Cerebellar cortex (tissue), 1 donor: ENCODE data around the gene UQCRC2.
"Not testable (repeated sequence)": the region's sequence is repeated elsewhere in the genome, so short reads cannot be mapped to it uniquely, and the experiment has no call there.

Experiments
- DNase-seq: peaks from one replicate; pipeline ENCODE4 v3.0.0-alpha.2; 2015; ENCODE audit warnings: low spot score

Gene UQCRC2

GRCh38 chr16:22010902-22011301, 57.7 kb downstream of the UQCRC2 start:
- DNase-seq: no peak

DNA sequence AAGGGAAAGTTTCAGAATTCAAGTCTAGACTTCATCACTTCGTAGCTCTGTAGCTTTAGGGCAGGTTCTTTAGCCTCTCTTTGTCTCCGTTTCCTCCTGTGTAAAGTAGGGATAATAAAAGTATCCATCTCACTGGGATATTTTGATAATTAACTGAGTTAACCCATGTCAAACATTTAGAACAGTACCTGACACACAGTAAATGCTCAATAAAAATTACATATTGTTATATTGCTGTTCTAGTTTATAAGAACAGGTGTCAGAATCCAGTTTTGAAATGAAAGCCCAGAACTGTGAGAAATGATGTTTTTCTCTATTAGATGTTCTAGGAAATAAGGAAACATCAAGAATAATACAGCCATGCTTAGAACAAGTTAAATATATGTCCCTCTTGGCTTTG, 59.1 kb downstream of the UQCRC2 start:
- no peak for DNase-seq

- DNase-seq: no peak
Observed at GRCh38 chr16:22013486-22013885, 60.3 kb downstream of the UQCRC2 start.

DNA sequence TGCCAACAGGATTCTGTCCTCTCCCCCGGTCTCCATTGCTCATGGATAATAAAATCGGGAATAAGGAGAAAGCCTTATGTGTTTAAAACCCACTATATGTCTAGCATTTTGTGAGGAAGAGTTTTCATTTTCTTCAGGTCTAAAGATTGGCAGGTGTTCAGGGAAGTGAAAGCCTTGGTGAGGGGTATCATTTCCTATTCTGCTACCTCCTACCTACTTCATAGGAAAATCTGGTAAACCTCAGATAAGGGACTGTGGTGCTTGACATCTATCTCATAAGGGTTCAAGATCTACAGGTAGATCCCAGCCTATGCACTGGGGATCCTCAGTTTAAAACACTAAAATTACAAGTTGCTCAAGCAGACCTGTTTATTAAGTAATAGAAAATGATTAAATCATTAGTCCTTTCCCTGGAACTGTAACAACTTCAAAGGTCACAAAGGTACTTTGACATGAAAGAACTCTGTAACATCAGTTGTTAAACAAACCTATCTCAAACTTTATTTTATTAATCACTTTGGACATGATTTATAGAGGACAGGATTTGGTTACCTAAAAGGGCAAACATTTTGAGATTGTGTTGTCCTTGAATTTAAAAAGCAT, 61.2 kb downstream of the UQCRC2 start:
- no peak for DNase-seq

DNA sequence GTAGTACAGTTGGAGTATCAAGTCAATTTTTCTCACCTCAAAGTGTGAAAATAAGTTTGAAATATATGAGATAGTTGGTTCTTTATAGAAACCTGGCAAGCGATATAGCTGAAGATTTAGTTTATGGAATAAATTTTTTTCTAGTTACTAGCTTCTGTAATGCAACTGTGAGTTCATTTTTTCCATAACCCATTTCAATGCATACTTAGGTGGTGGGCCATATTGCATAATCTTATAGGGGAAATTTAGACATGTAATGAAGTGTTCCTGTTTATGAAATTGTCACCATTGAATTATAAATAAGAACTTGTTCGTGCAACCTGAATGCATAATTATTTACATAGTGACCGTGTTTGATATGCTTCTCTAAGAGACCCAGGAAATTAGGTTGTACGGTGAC, 63.8 kb downstream of the UQCRC2 start:
- no peak for DNase-seq

DNA sequence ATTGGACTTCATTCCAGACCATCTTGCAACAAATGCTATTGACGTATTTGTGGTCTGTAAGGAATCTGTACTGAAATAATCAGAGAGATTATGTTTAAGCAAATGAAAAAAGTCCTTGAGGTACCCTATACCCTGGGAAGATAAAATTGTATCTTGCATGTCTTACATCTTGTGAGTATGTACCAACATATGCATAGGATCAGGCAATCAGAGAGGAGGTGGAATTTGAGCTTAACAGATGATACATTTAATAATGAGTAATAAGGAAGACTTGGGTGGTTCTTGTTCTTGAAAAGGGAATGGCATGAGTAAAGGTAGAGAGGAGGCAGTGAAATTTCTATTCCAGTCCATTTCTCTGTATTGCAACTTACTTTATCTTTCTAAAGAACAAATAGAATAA, 65.4 kb downstream of the UQCRC2 start:
- no peak for DNase-seq

GRCh38 chr16:22022151-22022550, 69.0 kb downstream of the UQCRC2 start:
- DNase-seq: peak; percentile 13

- no peak for DNase-seq
Observed at GRCh38 chr16:22023505-22023904, 70.3 kb downstream of the UQCRC2 start.

DNA sequence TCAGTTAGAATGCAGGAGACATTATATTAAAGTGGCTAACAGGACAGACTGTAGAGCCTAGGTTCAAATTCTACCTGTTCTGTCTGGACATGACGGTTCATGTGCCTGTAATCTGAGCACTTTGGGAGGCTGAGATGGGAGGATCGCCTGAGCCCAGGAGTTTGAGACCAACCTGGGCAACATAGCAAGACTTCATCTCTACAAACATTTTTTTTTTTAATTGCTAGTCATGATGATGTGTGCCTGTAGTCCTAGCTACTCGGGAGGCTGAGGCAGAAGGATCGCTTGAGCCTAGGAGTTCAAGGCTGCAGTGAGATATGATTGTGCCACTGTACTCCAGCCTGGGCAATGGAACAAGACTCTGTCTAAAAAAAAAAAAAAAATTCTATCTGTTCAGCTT, 71.6 kb downstream of the UQCRC2 start:
- DNase-seq: not testable (repeated sequence)

DNA sequence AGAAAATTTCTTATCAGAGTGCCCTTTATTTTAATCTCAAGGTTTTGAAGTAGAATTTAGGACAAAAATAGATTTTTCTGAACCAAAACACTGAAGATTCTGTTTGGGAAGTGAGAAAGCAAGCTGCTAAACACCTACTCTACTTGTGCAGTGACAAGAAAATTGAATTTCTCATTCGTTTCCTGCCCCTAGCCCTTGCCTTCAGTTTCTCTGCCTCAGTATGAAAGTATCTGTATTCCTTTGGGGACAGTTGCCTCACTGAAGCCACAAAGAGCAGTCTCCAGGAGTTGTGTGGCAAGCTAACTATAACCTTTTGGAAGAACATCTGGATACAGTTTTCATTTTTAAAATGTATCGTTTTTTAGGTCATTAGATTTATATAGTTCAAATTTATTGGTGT, 74.5 kb downstream of the UQCRC2 start:
- DNase-seq: no peak

DNA sequence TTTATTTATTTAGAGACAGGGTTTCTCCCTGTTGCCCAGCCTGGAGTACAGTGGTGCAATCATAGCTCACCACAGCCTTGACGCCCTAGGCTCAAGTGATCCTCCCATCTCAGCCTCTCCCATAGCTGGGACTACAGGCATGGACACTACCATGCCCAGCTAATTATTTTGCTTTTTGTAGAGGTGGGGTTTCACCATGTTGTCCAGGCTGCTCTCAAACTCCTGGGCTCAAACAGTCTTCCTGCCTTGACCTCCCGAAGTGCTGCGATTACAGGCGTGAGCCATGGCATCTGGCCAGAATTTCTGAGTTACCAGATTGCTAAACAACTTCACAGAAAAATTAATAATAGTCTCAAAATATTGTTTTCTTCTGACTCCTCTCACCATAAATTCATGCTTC, 76.5 kb downstream of the UQCRC2 start:
- DNase-seq: no peak

- DNase-seq: no peak
Observed at GRCh38 chr16:22030087-22030812, 77.1 kb downstream of the UQCRC2 start.

GRCh38 chr16:22031483-22032083, 78.4 kb downstream of the UQCRC2 start:
- DNase-seq: no peak
